CD8-positive, alpha-beta memory T cell (primary cell): ENCODE results near the gene UBXN4. TPM values are rescaled to one million over a fixed set of nuclear protein-coding genes. Genes with fewer than 3 reads are reported as not detected.

Experiments
- CTCF ChIA-PET: fragments of 350-600 bp; sonication (Branson Sonifier 250); formaldehyde crosslinking; loops from one replicate; lab custom pipeline; 2021; ENCODE audit warnings: antibody characterized with exemption; lab: Charles Lee
- POLR2A ChIA-PET: fragments of 350-600 bp; sonication (Branson Sonifier 250); formaldehyde crosslinking; loops from one replicate; lab custom pipeline; 2021; ENCODE audit warnings: antibody characterized with exemption; lab: Charles Lee
- DNase-seq, 5 donors: peaks; one replicate each; pipeline versions ENCODE4 v3.0.0 to v3.0.0-alpha.2; 2020 to 2022; ENCODE audit warnings: mixed read lengths in 1 of 5
- H3K27ac ChIP-seq: one replicate; pipeline ENCODE4 v1.7.0; 2013; ENCODE audit warnings: low read depth, mild to moderate bottlenecking, low read length, moderate library complexity
- H3K27me3 ChIP-seq: 2 replicates; pipeline ENCODE4 v1.7.0; 2013; ENCODE audit warnings: low read length, mild to moderate bottlenecking; ENCODE audit not compliant: insufficient read depth, poor library complexity, severe bottlenecking
- H3K36me3 ChIP-seq: 2 replicates; pipeline ENCODE4 v1.7.0; 2013; ENCODE audit warnings: mild to moderate bottlenecking, low read length, moderate library complexity; ENCODE audit not compliant: insufficient read depth
- H3K4me1 ChIP-seq: 2 replicates; pipeline ENCODE4 v1.7.0; 2013; ENCODE audit warnings: mild to moderate bottlenecking, low read length, moderate library complexity; ENCODE audit not compliant: insufficient read depth
- H3K4me3 ChIP-seq: 2 replicates; pipeline ENCODE4 v1.7.0; 2013; ENCODE audit warnings: mild to moderate bottlenecking, low read length
- H3K9me3 ChIP-seq: 2 replicates; pipeline ENCODE4 v1.7.0; 2013; ENCODE audit warnings: mild to moderate bottlenecking, low read length
- H3K27ac Mint-ChIP-seq, 8 donors: one replicate each; pipeline ENCODE4 v1.8.0; 2020 to 2021; ENCODE audit warnings: mixed read lengths in 8 of 8, mild to moderate bottlenecking in 6 of 8, inconsistent platforms in 3 of 8, moderate library complexity in 3 of 8
- H3K27me3 Mint-ChIP-seq, 2 donors: one replicate each; pipeline ENCODE4 v1.8.0; 2020 to 2021; ENCODE audit warnings: mixed read lengths in 2 of 2, mild to moderate bottlenecking in 1 of 2, moderate library complexity in 1 of 2
- H3K36me3 Mint-ChIP-seq, 3 donors: one replicate each; pipeline ENCODE4 v1.8.0; 2020 to 2021; ENCODE audit warnings: mixed read lengths in 3 of 3, inconsistent platforms in 1 of 3, mild to moderate bottlenecking in 1 of 3
- H3K4me1 Mint-ChIP-seq, 3 donors: one replicate each; pipeline ENCODE4 v1.8.0; 2020 to 2021; ENCODE audit warnings: mixed read lengths in 3 of 3, inconsistent platforms in 1 of 3, mild to moderate bottlenecking in 1 of 3
- H3K4me3 Mint-ChIP-seq, 7 donors: one replicate each; pipeline ENCODE4 v1.8.0; 2020 to 2021; ENCODE audit warnings: mixed read lengths in 7 of 7, mild to moderate bottlenecking in 6 of 7, moderate library complexity in 4 of 7, inconsistent platforms in 2 of 7
- H3K9me3 Mint-ChIP-seq, 5 donors: one replicate each; pipeline ENCODE4 v1.8.0; 2020 to 2022; ENCODE audit warnings: mixed read lengths in 5 of 5, mild to moderate bottlenecking in 3 of 5, moderate library complexity in 2 of 5, inconsistent platforms in 1 of 5
- polyA plus RNA-seq: library from polyadenylated mRNA; unstranded; fragments of 300-500 nt; fragmentation: Illumina TruSeq; gene quantifications from one replicate; pipeline ENCODE4 v1.2.3, GENCODE V29; 2021
- total RNA-seq, 2 experiments: library from RNA; stranded (reverse); gene quantifications; one replicate each; pipeline ENCODE4 v1.2.3, GENCODE V29; 2021

Gene UBXN4
- total and polyA plus RNA-seq, 3 experiments from 2014 or later: 85.5 to 106 (median 96.9) TPM

GRCh38 chr2:135822855-135823254 is 81.2 kb downstream of the UBXN4 start:
- no peaks in the 10 kb centered on the region for H3K27me3 ChIP-seq
- POLR2A ChIA-PET: no interaction called here
- no peak for DNase-seq
- H3K4me3 Mint-ChIP-seq: no peak overlapping the region
- H3K4me1 ChIP-seq: peaks cover 13% of the 10 kb centered on the region
- H3K9me3 Mint-ChIP-seq: peaks cover 0 to 11% (median 7%) of the 10 kb centered on the region in 5 donors
- CTCF ChIA-PET: no interaction called here
- no peak overlapping the region for H3K27ac ChIP-seq
- H3K27me3 Mint-ChIP-seq: peaks cover 0 to 7% of the 10 kb centered on the region in 2 donors
- H3K9me3 ChIP-seq: no peaks in the 10 kb centered on the region
- peaks cover 11 to 22% (median 22%) of the 10 kb centered on the region in 3 donors for H3K4me1 Mint-ChIP-seq
- H3K36me3 ChIP-seq: no peaks in the 10 kb centered on the region
- peaks cover 0 to 16% (median 4%) of the 10 kb centered on the region in 3 donors for H3K36me3 Mint-ChIP-seq
- no peak overlapping the region for H3K27ac Mint-ChIP-seq
- H3K4me3 ChIP-seq: no peak overlapping the region

GRCh38 chr2:135825131-135825530 is 83.5 kb downstream of the UBXN4 start:
- peaks cover 0 to 7% of the 10 kb centered on the region in 2 donors for H3K27me3 Mint-ChIP-seq
- ChIA-PET POLR2A (no interaction called here), CTCF (interaction anchor here (1.3 kb wide), 1 partner anchor 16 kb away, joined by 4 read pairs; no protein-coding TSS in a partner anchor)
- H3K27ac Mint-ChIP-seq: peak overlapping the region in 1 of 8 donors; percentile 60
- DNase-seq: no peak
- peaks cover 5% of the 10 kb centered on the region for H3K4me1 ChIP-seq
- H3K4me3 ChIP-seq: no peak overlapping the region
- H3K9me3 Mint-ChIP-seq: peaks cover 0 to 11% (median 7%) of the 10 kb centered on the region in 5 donors
- H3K27ac ChIP-seq: no peak overlapping the region
- H3K4me1 Mint-ChIP-seq: peaks cover 5 to 11% (median 10%) of the 10 kb centered on the region in 3 donors
- H3K9me3 ChIP-seq: no peaks in the 10 kb centered on the region
- H3K36me3 ChIP-seq: no peaks in the 10 kb centered on the region
- no peak overlapping the region for H3K4me3 Mint-ChIP-seq
- no peaks in the 10 kb centered on the region for H3K27me3 ChIP-seq
- peaks cover 0 to 16% (median 4%) of the 10 kb centered on the region in 3 donors for H3K36me3 Mint-ChIP-seq

GRCh38 chr2:135825550-135826176 is 84.0 kb downstream of the UBXN4 start:
- H3K9me3 ChIP-seq: no peaks in the 10 kb centered on the region

GRCh38 chr2:135826544-135826943 is 84.9 kb downstream of the UBXN4 start:
- ChIA-PET POLR2A (no interaction called here), CTCF (interaction anchor here (1.1 kb wide), 1 partner anchor 558 kb away, joined by 3 read pairs; no protein-coding TSS in a partner anchor)
- no peaks in the 10 kb centered on the region for H3K4me1 ChIP-seq
- Mint-ChIP-seq H3K4me3 (no peak overlapping the region), H3K27me3 (peaks cover 0 to 2% of the 10 kb centered on the region in 2 donors), H3K27ac (no peak overlapping the region), H3K9me3 (peaks cover 0 to 11% (median 7%) of the 10 kb centered on the region in 5 donors), H3K36me3 (peaks cover 0 to 16% (median 4%) of the 10 kb centered on the region in 3 donors), H3K4me1 (no peaks in the 10 kb centered on the region)
- no peaks in the 10 kb centered on the region for H3K27me3 ChIP-seq
- DNase-seq: no peak
- no peaks in the 10 kb centered on the region for H3K9me3 ChIP-seq
- no peak overlapping the region for H3K27ac ChIP-seq
- no peaks in the 10 kb centered on the region for H3K36me3 ChIP-seq
- H3K4me3 ChIP-seq: no peak overlapping the region

More at GRCh38 chr2:135825550-135826176, 84.0 kb downstream of the UBXN4 start:
- Histone ChIP-seq H3K27me3 (no peaks in the 10 kb centered on the region), H3K4me1 (no peaks in the 10 kb centered on the region), H3K4me3 (no peak overlapping the region), H3K27ac (no peak overlapping the region), H3K36me3 (no peaks in the 10 kb centered on the region)
- no peak for DNase-seq
- CTCF ChIA-PET: no interaction called here
- Mint-ChIP-seq H3K36me3 (peaks cover 0 to 16% (median 4%) of the 10 kb centered on the region in 3 donors), H3K4me3 (no peak overlapping the region), H3K27me3 (peaks cover 0 to 7% of the 10 kb centered on the region in 2 donors), H3K4me1 (peaks cover 0 to 6% (median 5%) of the 10 kb centered on the region in 3 donors), H3K27ac (no peak overlapping the region), H3K9me3 (peaks cover 0 to 11% (median 7%) of the 10 kb centered on the region in 5 donors)
- POLR2A ChIA-PET: no interaction called here

- no peaks in the 10 kb centered on the region for H3K9me3 ChIP-seq
- no peak overlapping the region for H3K27ac Mint-ChIP-seq
- H3K4me1 Mint-ChIP-seq: no peaks in the 10 kb centered on the region
- H3K9me3 Mint-ChIP-seq: no peaks in the 10 kb centered on the region
- no peak overlapping the region for H3K27ac ChIP-seq
- ChIA-PET CTCF (interaction anchor here (1.5 kb wide), 1 partner anchor 555 kb away, joined by 3 read pairs; no protein-coding TSS in a partner anchor), POLR2A (no interaction called here)
- no peak for DNase-seq
- H3K4me3 Mint-ChIP-seq: no peak overlapping the region
- H3K27me3 Mint-ChIP-seq: no peaks in the 10 kb centered on the region
- no peaks in the 10 kb centered on the region for H3K36me3 ChIP-seq
- H3K4me3 ChIP-seq: no peak overlapping the region
- H3K27me3 ChIP-seq: no peaks in the 10 kb centered on the region
- H3K4me1 ChIP-seq: no peaks in the 10 kb centered on the region
- H3K36me3 Mint-ChIP-seq: no peaks in the 10 kb centered on the region
These were observed 87.9 kb downstream of the UBXN4 start for GRCh38 chr2:135829378-135830135.

GRCh38 chr2:135831180-135831812 is 89.6 kb downstream of the UBXN4 start:
- Mint-ChIP-seq H3K4me1 (peaks cover 2 to 4% (median 3%) of the 10 kb centered on the region in 3 donors), H3K9me3 (no peaks in the 10 kb centered on the region), H3K27me3 (no peaks in the 10 kb centered on the region), H3K4me3 (no peak overlapping the region), H3K27ac (no peak overlapping the region), H3K36me3 (no peaks in the 10 kb centered on the region)
- no peaks in the 10 kb centered on the region for H3K4me1 ChIP-seq
- H3K9me3 ChIP-seq: no peaks in the 10 kb centered on the region
- no peak overlapping the region for H3K4me3 ChIP-seq
- H3K27me3 ChIP-seq: no peaks in the 10 kb centered on the region
- no peaks in the 10 kb centered on the region for H3K36me3 ChIP-seq
- DNase-seq: no peak
- ChIA-PET POLR2A (no interaction called here), CTCF (no interaction called here)
- no peak overlapping the region for H3K27ac ChIP-seq

- Histone ChIP-seq H3K4me1 (no peaks in the 10 kb centered on the region), H3K27me3 (no peaks in the 10 kb centered on the region), H3K4me3 (no peak overlapping the region), H3K27ac (no peak overlapping the region), H3K9me3 (no peaks in the 10 kb centered on the region), H3K36me3 (no peaks in the 10 kb centered on the region)
- no peak for DNase-seq
- ChIA-PET CTCF (no interaction called here), POLR2A (no interaction called here)
- Mint-ChIP-seq H3K27ac (no peak overlapping the region), H3K4me3 (no peak overlapping the region), H3K36me3 (no peaks in the 10 kb centered on the region), H3K9me3 (no peaks in the 10 kb centered on the region), H3K4me1 (peaks cover 2 to 4% (median 3%) of the 10 kb centered on the region in 3 donors), H3K27me3 (no peaks in the 10 kb centered on the region)
These were observed 91.2 kb downstream of the UBXN4 start for GRCh38 chr2:135832891-135833290.
